OCI-LY7 (cell line): ENCODE measurements around the gene MRPL18. TPM values are rescaled to one million over a fixed set of nuclear protein-coding genes. Genes with fewer than 3 reads are reported as not detected.

Experiments used
- BruUV-seq: library from RNA; stranded (reverse); fragments of 400-500 nt; replicated peaks from 2 replicates; lab custom pipeline; 2021; lab: Mats Ljungman, UMichigan
- CTCF ChIA-PET: fragments of 300-600 bp; sonication (Branson Sonifier 250); formaldehyde crosslinking; loops from one replicate; lab custom pipeline; 2022; ENCODE audit warnings: antibody characterized with exemption; ENCODE audit not compliant: unreplicated experiment; lab: Charles Lee
- POLR2A ChIA-PET: fragments of 300-600 bp; sonication (Branson Sonifier 250); formaldehyde crosslinking; loops from one replicate; lab custom pipeline; 2022; ENCODE audit warnings: antibody characterized with exemption; lab: Charles Lee
- DNase-seq: peaks from one replicate; pipeline ENCODE4 v3.0.0-alpha.2; 2015; ENCODE audit warnings: low spot score
- H2AFZ ChIP-seq: fragments of 200-600 bp; sonication (generic), shearing (Covaris generic); 2 replicates; pipeline ENCODE4 v1.6.1; 2014; ENCODE audit warnings: mild to moderate bottlenecking, antibody characterized with exemption, low read length, moderate library complexity
- H3K27ac ChIP-seq: fragments of 200-600 bp; sonication (generic); 2 replicates; pipeline ENCODE4 v1.5.1; 2014; ENCODE audit warnings: mixed run types, low read depth, mild to moderate bottlenecking, moderate library complexity, low read length, inconsistent platforms; ENCODE audit not compliant: poor library complexity, severe bottlenecking
- H3K36me3 ChIP-seq: fragments of 200-600 bp; sonication (generic); 2 replicates; pipeline ENCODE4 v1.6.1; 2014; ENCODE audit warnings: mild to moderate bottlenecking, antibody characterized with exemption, low read length, moderate library complexity, mixed read lengths; ENCODE audit not compliant: insufficient read depth
- H3K4me1 ChIP-seq: fragments of 200-600 bp; sonication (generic); 2 replicates; pipeline ENCODE4 v1.5.1; 2014; ENCODE audit warnings: mild to moderate bottlenecking, low read length; ENCODE audit not compliant: insufficient read depth, poor library complexity, severe bottlenecking
- H3K4me2 ChIP-seq: fragments of 200-600 bp; sonication (generic); 2 replicates; pipeline ENCODE4 v1.6.1; 2014; ENCODE audit warnings: mild to moderate bottlenecking, low read length
- H3K4me3 ChIP-seq: fragments of 200-600 bp; sonication (generic); 2 replicates; pipeline ENCODE4 v1.5.1; 2014; ENCODE audit warnings: mild to moderate bottlenecking, low read depth, low read length; ENCODE audit not compliant: poor library complexity, severe bottlenecking
- H3K79me2 ChIP-seq: fragments of 200-600 bp; sonication (generic); 2 replicates; pipeline ENCODE4 v1.6.1; 2016; ENCODE audit warnings: low read depth, mild to moderate bottlenecking, low read length, moderate library complexity, mixed read lengths; ENCODE audit not compliant: insufficient read depth
- H3K9me2 ChIP-seq: fragments of 200-600 bp; sonication (generic); 2 replicates; pipeline ENCODE4 v1.6.1; 2016; ENCODE audit warnings: mild to moderate bottlenecking, low read length, mixed read lengths; ENCODE audit not compliant: insufficient read depth
- H3K9me3 ChIP-seq: fragments of 200-600 bp; sonication (generic); 2 replicates; pipeline ENCODE4 v1.6.1; 2014; ENCODE audit warnings: mild to moderate bottlenecking, mixed run types, low read length, mixed read lengths
- H4K20me1 ChIP-seq: fragments of 200-600 bp; sonication (generic); 2 replicates; pipeline ENCODE4 v1.6.1; 2014; ENCODE audit warnings: mild to moderate bottlenecking, antibody characterized with exemption, low read length, moderate library complexity, mixed read lengths; ENCODE audit not compliant: insufficient read depth
- EZH2phosphoT487 ChIP-seq: fragments of 200-600 bp; sonication (generic); IDR thresholded peaks from 2 replicates; pipeline ENCODE4 v1.6.1; 2018; ENCODE audit warnings: low read depth, borderline replicate concordance, mild to moderate bottlenecking, mixed run types, antibody characterized with exemption, low read length, moderate library complexity, mixed read lengths
- intact Hi-C: fragments of 100-400 bp; cut with micrococcal nuclease; formaldehyde crosslinking; loops from one replicate; pipeline ENCODE4 v1.10.0; 2022; ENCODE audit not compliant: unreplicated experiment
- total RNA-seq, 2 experiments: library from RNA; depleted of rRNA in 1 of 2; stranded (reverse); fragments of >200 nt in 1 of 2; shearing (Covaris generic) in 1 of 2; gene quantifications; 2 replicates each; pipeline ENCODE4 v1.2.3, GENCODE V29; 2014 to 2022
- TF ChIP-seq, protein P1 (sequence below): fragments of 200-600 bp; sonication (generic); conservative IDR thresholded peaks from 2 replicates; pipeline ENCODE4 v1.5.1; 2014; ENCODE audit warnings: mild to moderate bottlenecking, antibody characterized with exemption, low read length, moderate library complexity, mixed read lengths

The MRPL18 gene
- total RNA-seq, 2 experiments from 2014 or later: 117 to 128 TPM

DNA sequence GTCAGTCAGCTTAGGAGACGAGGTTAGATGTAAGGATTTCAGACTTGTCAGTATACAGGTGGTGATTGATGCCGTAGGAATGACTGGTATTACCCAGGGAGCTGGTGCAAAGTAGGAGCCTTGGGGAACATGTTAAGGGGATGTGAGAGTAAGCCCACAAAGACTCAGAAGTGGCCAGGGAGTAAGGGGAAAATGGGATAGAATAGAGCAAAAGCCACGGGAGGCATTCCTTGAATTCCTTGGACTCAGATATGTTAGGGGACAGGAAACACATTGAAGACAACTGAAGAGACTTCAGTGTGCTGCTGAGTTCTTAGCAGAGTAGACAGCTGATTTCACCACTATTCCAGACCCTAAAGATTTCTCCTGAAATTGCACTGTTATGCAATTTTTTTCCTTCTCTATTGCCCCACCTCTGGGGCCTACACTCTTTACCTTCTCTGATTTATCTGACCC is 29.6 kb upstream of the MRPL18 start:
- no peaks in the 10 kb centered on the region for H3K9me2 ChIP-seq
- no peaks in the 10 kb centered on the region; the same call in 1 of the 2 replicates for H3K79me2 ChIP-seq
- H2AFZ ChIP-seq: no peak overlapping the region
- H3K27ac ChIP-seq: peak overlapping the region; percentile 81
- TF ChIP-seq, protein P1, sequence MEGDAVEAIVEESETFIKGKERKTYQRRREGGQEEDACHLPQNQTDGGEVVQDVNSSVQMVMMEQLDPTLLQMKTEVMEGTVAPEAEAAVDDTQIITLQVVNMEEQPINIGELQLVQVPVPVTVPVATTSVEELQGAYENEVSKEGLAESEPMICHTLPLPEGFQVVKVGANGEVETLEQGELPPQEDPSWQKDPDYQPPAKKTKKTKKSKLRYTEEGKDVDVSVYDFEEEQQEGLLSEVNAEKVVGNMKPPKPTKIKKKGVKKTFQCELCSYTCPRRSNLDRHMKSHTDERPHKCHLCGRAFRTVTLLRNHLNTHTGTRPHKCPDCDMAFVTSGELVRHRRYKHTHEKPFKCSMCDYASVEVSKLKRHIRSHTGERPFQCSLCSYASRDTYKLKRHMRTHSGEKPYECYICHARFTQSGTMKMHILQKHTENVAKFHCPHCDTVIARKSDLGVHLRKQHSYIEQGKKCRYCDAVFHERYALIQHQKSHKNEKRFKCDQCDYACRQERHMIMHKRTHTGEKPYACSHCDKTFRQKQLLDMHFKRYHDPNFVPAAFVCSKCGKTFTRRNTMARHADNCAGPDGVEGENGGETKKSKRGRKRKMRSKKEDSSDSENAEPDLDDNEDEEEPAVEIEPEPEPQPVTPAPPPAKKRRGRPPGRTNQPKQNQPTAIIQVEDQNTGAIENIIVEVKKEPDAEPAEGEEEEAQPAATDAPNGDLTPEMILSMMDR: no peak
- no peak for TF ChIP-seq EZH2phosphoT487
- BruUV-seq: no TSS peak
- no peaks in the 10 kb centered on the region for H3K9me3 ChIP-seq
- H3K4me1 ChIP-seq: peaks cover 15% of the 10 kb centered on the region
- H3K36me3 ChIP-seq: peaks cover 64% of the 10 kb centered on the region
- peak overlapping the region; percentile 71 for H3K4me3 ChIP-seq
- ChIA-PET POLR2A (interaction anchor here (0.5 to 2.6 kb wide), 10 partner anchors 8 to 721 kb away, joined by 3 to 11 read pairs (median 6); partner anchors contain the start of genes MRPL18 and WTAP), CTCF (interaction anchor here (1.0 kb wide), 1 partner anchor 34 kb away, joined by 6 read pairs; the partner anchor contains the start of gene WTAP)
- DNase-seq: no peak
- intact Hi-C loops: loop anchor here (2.0 kb wide), 1 partner anchor 68 kb away; the partner anchor contains the start of gene SOD2
- H3K4me2 ChIP-seq: peak overlapping the region; percentile 93
- 0 out of 2 replicates have a peak, but pooled peaks cover 3% of the 10 kb centered on the region for H4K20me1 ChIP-seq

DNA sequence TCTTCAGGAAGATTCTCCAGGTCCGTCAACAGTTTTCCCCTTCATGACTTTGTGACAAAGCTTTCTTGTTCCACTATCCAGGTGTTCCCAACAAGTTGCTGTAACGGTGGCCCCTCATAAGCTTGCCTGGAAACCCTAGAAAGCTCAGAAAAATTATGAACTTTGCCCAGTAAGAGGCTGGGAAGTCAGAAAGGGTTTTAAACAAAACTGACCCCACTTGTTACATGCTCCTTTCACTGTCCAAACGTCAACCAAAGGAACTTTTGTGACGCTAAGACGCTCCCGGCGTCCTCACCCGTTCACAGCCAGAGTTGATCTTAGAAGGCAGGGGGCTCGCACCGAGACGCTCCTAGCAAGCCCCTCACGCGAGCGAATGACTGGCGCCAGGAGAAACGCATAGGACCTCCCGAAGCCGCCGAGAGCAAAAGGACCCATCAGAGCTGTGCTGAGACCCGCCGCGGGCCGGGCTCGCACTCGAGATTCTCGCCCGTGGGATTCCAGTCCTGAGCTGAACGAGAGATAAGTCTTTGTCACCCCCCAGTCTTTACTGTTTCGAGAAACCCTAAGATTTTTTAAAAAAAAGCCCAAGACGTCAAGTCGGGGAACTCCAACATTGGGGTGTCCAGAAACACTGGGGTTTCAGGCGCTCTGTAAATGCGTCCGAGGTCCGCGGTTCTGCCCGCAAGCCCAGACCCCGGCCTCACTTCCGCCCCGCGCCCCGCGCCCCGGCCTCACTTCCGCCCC is 29.0 kb upstream of the MRPL18 start:
- no peaks in the 10 kb centered on the region for H4K20me1 ChIP-seq
- DNase-seq: peak; percentile 52
- ChIA-PET POLR2A (interaction anchor here (0.5 to 2.6 kb wide), 15 partner anchors 9 to 722 kb away, joined by 3 to 11 read pairs (median 5); partner anchors contain the start of genes MRPL18 and WTAP), CTCF (interaction anchor here (1.0 to 1.4 kb wide), 2 partner anchors 9 to 34 kb away, joined by 5 to 6 read pairs; partner anchors contain the start of gene WTAP)
- H3K9me3 ChIP-seq: no peaks in the 10 kb centered on the region
- H3K4me3 ChIP-seq: peak overlapping the region; percentile 71
- intact Hi-C loops: loop anchor here (2.0 kb wide), 1 partner anchor 68 kb away; the partner anchor contains the start of gene SOD2
- TF ChIP-seq, protein P1: no peak
- no peak for TF ChIP-seq EZH2phosphoT487
- H3K27ac ChIP-seq: peak overlapping the region; percentile 81
- peaks cover 15% of the 10 kb centered on the region for H3K4me1 ChIP-seq
- no peaks in the 10 kb centered on the region; the same call in 1 of the 2 replicates for H3K79me2 ChIP-seq
- BruUV-seq: TSS peak; percentile 83
- peak overlapping the region; percentile 81 for H2AFZ ChIP-seq
- H3K9me2 ChIP-seq: no peaks in the 10 kb centered on the region
- peak overlapping the region; percentile 93 for H3K4me2 ChIP-seq
- peaks cover 63% of the 10 kb centered on the region for H3K36me3 ChIP-seq
